Ishikawa (cell line): ENCODE results near the gene DCST2.

Source experiments
- CEBPB ChIP-seq: IDR thresholded peaks from 2 replicates; pipeline ENCODE4 v1.6.1; 2012
- RAD21 ChIP-seq: IDR thresholded peaks from 2 replicates; pipeline ENCODE4 v1.6.1; 2012; ENCODE audit warnings: low read depth
- TEAD4 ChIP-seq: IDR thresholded peaks from 2 replicates; pipeline ENCODE4 v1.6.1; 2012
- YY1 ChIP-seq: IDR thresholded peaks from 2 replicates; pipeline ENCODE4 v1.6.1; 2012; ENCODE audit warnings: low read depth
- TF ChIP-seq, protein P1 (sequence below): IDR thresholded peaks from 2 replicates; pipeline ENCODE4 v1.6.1; 2012

DNA sequence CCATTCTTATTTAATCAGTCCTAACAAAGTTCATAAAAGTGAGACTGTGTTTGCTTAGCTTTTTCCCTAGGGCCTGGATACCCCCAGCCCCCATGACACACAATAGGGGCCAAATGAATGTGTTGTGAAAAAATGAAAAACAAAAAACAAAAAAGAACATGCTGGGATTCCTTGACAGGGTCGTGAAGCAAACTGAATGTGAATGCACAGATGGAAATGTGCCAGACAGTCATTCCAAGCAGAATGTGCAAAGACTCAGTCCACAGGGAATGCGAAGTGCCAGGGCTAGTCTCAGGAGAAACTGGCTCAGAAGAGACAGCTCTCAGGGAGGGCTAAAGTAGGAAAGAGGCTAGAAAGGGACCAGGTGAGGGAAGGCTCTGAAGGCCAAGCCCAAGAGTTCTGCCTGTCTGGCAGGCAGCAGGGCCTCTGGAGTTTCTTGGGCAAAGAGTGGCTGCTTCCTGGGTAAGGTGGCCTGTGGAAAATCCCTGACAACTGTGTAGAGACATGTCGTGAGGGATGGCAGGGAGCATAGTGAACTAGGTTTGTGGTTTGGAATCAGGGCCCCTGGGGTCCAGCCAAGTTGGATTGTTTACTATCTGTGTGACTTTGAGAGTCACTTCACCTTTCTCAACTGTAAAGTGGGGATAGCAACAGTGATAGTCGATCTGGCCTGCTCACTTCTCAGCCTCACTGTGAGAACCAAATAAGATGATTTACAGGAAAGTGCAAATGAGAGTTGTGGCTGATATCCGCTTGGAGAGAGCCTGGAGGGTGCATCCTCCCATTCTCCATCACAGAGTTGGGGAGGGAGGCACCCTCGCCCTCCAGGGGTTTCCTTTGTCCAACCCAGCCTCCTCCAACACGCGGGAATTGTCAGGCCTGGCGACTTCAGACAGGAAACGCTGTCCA is 16.3 kb upstream of the DCST2 start:
- TF ChIP-seq, protein P1, sequence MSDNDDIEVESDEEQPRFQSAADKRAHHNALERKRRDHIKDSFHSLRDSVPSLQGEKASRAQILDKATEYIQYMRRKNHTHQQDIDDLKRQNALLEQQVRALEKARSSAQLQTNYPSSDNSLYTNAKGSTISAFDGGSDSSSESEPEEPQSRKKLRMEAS: no peak
- TF ChIP-seq RAD21 (no peak), YY1 (no peak), TEAD4 (no peak), CEBPB (no peak)
